GM04504 (cell line): ENCODE results near the gene RCBTB2.

Experiments
- DNase-seq: peaks from one replicate; pipeline ENCODE4 v3.0.0-alpha.2; 2012; ENCODE audit warnings: low read depth

RCBTB2 gene

GRCh38 chr13:48531416-48532255, 1.2 kb downstream of the RCBTB2 start:
- DNase-seq = no peak

- no peak for DNase-seq
Measured at GRCh38 chr13:48530833-48531232, 2.0 kb downstream of the RCBTB2 start.

GRCh38 chr13:48528720-48529119, 4.2 kb downstream of the RCBTB2 start:
- no peak for DNase-seq

GRCh38 chr13:48527955-48528354, 4.9 kb downstream of the RCBTB2 start:
- DNase-seq = no peak

- DNase-seq = no peak
Measured at GRCh38 chr13:48526286-48526685, 6.6 kb downstream of the RCBTB2 start.

- no peak for DNase-seq
Measured at GRCh38 chr13:48518083-48518482, 14.8 kb downstream of the RCBTB2 start.

GRCh38 chr13:48515732-48516131, 17.1 kb downstream of the RCBTB2 start:
- DNase-seq = no peak

- DNase-seq = no peak
Measured at GRCh38 chr13:48514793-48515192, 18.1 kb downstream of the RCBTB2 start.

GRCh38 chr13:48511621-48512230, 21.2 kb downstream of the RCBTB2 start:
- DNase-seq = no peak

- no peak for DNase-seq
Measured at GRCh38 chr13:48510698-48511097, 22.2 kb downstream of the RCBTB2 start.

GRCh38 chr13:48508011-48508410, 24.9 kb downstream of the RCBTB2 start:
- no peak for DNase-seq

GRCh38 chr13:48507021-48507420, 25.9 kb downstream of the RCBTB2 start:
- no peak for DNase-seq

GRCh38 chr13:48506092-48506701, 26.7 kb downstream of the RCBTB2 start:
- DNase-seq = no peak

- DNase-seq = peak; percentile 87
Measured at GRCh38 chr13:48505597-48506091, 27.2 kb downstream of the RCBTB2 start.

- DNase-seq = no peak
Measured at GRCh38 chr13:48505012-48505411, 27.9 kb downstream of the RCBTB2 start.

GRCh38 chr13:48504606-48505005, 28.3 kb downstream of the RCBTB2 start:
- DNase-seq = no peak

GRCh38 chr13:48502601-48503319, 30.1 kb downstream of the RCBTB2 start:
- no peak for DNase-seq

- no peak for DNase-seq
Measured at GRCh38 chr13:48501705-48502104, 31.2 kb downstream of the RCBTB2 start.

- peak; percentile 74 for DNase-seq
Measured at GRCh38 chr13:48500652-48501197, 32.2 kb downstream of the RCBTB2 start.

GRCh38 chr13:48497669-48498068, 35.2 kb downstream of the RCBTB2 start:
- DNase-seq = no peak

GRCh38 chr13:48496271-48497161, 36.4 kb downstream of the RCBTB2 start:
- no peak for DNase-seq
